HL-60/S4 (cell line): ENCODE measurements around the gene RANBP3.
"Not testable (repeated sequence)": the region's sequence is repeated elsewhere in the genome, so short reads cannot be mapped to it uniquely, and the experiment has no call there.

Experiments
- in situ Hi-C: fragments of 300-500 bp; cut with MboI; formaldehyde crosslinking; loops from 2 replicates; pipeline ENCODE4 v1.14.3; 2022; ENCODE audit warnings: low sequenced_read_pairs

The RANBP3 gene

DNA sequence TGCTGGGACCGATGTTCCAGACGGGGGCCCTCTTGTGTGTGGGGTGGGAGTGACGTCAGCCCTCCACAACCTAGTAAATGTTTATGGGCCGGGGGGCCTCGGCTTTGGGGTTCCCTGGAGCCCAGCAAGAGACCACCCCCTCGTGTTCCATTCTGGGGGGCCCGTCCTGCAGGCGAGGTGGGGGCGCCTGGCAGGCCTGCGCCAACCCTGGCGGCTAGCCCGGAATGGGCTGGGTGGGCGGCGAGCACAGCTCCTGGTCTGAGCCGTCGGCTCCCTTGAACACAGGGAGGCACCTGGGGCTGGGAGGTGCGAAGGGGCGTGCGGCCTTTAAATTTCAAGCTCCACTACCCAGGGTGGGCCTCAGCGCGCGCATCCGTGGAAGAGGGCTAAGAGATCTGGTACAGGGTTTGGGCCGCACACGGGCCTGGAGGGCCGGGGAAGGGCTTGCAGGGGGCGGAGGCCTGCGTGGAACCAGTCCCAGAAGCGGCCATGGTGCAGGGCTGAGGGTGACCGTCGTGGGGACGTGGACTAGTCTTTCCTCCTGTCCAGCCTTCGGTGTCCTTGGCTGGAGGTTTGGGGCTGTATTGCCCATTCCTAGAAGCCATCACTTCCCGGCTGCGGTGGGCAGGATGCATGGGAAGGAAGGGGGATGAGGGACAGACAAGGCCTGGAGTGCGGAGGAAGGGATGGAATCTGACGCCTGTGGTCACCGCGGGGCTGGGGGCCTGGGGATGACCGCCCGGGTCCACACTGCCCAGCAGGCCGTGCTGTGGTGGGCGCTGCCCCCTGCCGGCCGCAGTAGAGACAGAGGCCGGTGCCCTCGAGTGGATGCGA is 85.8 kb downstream of the RANBP3 start:
- in situ Hi-C loops, result no loop called here

DNA sequence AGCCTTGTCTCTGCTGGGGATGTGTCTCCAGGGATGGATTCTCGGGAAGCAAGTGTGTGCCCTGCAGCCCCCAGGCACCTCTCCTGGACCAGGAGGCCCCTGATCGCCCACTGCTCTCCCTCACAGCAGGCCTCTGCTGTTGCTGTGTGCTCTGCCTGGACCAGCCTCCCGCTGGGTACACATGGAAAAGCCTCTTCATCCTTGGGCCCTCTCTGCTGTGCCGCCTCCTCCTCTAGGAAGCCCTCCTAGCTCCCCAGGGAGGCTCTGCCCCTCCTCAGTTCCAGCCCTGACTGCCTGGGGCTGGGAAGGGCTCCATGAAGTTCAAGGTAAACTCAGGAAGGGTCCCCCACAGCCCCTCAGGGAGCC is 86.4 kb downstream of the RANBP3 start:
- in situ Hi-C loops, result no loop called here

GRCh38 chr19:5890099-5890498 is 87.8 kb downstream of the RANBP3 start:
- in situ Hi-C loops, result no loop called here

- in situ Hi-C loops, result no loop called here
Measured at GRCh38 chr19:5889288-5889971, 88.5 kb downstream of the RANBP3 start.

DNA sequence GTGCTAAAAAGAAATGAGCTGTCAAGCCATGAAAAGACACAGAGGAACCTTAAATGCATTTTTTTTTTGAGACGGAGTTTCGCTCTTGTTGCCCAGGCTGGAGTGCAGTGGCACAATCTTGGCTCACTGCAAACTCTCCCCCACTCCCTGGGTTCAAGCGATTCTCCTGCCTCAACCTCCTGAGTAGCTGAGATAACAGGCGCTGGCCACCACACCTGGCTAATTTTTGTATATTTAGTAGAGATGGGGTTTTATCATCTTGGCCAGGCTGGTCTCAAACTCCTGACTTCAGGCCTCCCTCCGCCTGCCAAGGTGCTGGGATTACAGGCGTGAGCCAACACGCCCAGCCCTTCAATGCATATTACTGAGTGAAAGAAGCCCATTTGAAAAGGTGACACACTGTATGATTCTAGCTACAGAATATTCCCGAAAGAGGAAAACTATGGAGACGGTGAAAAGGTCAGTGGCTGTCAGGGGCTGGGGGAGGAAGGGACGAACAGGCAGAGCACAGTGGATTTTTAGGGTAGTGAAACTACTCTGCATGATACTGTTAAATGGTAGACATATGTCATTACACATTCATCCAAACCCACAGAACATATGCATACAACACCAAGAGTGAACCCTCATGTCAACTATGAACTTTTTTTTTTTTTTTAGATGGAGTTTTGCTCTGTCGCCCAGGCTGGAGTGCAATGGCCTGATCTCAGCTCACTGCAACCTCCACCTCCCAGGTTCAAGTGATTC is 93.7 kb downstream of the RANBP3 start:
- in situ Hi-C loops, result not testable (repeated sequence)

DNA sequence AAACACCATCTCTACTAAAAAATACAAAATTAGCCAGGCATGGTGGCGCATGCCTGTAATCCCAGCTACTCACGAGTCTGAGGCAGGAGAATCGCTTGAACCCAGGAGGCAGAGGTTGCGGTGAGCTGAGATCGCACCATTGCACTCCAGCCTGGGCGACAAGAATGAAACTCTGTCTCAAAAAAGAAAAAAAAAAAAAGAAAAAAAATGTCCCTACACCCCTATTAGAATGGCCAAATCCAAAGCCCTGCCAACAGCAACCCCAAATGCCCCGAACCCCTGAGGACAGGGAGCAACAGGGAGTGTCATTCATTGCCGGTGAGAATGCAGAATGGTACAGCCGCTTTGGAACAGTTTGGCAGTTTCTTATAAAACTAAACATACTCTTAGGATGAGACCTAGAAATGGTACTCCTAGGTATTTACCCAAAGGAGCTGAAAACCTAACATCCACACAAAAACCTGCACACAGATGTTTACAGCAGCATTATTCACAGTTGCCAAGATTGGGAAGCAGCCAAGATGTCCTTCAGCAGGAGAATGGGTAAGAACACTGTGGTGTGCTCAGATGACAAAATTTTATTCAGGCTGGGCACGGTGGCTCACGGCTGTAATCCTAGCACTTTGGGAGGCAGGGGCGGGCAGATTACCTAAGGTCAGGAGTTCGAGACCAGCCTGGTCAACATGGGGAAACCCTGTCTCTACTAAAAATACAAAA is 94.6 kb downstream of the RANBP3 start:
- in situ Hi-C loops, result not testable (repeated sequence)

DNA sequence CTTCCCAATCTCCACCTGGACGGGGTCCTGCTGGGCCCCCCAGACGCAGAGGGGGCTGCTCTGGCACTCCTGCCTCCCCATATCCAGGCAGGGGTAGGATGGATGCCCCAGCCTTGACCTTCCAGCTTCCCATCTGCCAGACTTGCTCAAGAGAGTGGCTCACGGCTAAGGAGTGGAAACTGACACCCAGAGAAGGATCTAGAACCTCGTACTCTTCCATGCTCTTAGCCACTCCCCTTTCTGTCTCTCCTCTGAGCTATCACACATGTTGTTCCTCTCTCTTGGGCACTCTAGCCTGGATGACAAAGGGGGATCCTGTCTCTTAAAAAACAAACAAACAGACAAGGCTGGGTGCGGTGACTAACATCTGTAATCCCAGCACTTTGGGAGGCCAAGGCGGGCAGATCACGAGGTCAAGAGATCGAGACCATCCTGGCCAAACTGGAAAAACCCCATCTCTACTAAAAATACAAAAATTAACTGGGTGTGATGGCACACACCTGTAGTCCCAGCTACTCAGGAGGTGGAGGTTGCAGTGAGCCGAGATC is 95.4 kb downstream of the RANBP3 start:
- in situ Hi-C loops, result no loop called here

DNA sequence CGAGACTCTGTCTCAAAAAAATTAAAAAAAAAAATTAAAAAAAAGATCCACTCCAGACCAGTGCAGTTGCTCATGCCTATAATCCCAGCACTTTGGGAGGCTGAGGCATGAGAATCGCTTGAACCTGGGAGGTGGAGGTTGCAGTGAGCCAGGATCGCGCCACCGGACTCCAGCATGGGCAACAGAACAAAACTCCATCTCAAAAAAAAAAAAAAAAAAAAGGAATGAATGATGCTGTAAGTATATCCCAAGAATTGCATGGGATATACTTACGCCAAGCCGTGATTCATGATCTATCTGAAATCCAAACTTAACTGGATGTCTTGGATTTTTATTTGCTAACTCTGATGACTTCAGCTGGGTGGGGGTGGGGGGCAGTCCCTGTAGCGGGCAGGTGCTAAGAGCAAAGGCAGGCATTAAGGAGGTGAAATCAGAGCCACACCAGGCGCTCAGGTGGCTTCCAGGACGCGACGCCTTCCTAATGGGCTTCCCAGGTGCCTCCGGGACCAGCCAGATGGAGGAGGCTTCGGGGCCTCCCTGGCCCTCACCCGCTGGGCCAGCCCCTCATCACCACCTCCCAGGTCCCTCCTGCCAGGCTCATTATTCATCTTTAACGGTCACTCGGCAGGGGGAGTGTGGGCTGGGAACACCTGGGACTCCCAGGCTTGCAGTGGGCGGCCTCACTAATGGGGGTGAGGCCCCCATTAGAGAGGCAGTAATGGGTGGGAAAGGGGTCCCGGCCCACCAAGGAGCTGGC is 96.2 kb downstream of the RANBP3 start:
- in situ Hi-C loops, result no loop called here

DNA sequence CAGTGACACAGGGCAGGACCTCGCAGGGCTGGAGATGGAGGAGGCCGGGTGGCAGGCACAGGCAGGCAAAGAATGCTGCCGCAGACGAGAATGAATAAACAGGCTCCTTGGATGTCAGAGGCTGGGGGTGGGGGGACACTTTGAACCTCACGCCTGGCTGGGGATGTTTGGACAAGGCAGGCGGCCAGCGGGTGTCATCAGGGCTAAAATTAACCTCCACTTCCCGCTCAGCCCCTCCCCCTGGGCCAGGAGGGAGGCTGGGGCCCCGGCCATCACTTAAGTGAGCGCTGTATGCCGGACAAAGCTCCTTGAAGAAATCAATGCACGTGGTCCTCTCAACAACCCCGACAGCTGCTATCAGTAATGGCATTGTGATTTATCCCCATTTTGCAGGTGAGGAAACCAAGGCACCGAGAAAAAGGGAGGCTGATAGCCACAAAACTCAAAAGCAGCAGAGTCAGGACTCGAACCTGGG is 97.3 kb downstream of the RANBP3 start:
- in situ Hi-C loops, result no loop called here

- in situ Hi-C loops, result no loop called here
Measured at GRCh38 chr19:5880196-5880595, 97.7 kb downstream of the RANBP3 start.

GRCh38 chr19:5877882-5878281 is 100.1 kb downstream of the RANBP3 start:
- in situ Hi-C loops, result no loop called here

DNA sequence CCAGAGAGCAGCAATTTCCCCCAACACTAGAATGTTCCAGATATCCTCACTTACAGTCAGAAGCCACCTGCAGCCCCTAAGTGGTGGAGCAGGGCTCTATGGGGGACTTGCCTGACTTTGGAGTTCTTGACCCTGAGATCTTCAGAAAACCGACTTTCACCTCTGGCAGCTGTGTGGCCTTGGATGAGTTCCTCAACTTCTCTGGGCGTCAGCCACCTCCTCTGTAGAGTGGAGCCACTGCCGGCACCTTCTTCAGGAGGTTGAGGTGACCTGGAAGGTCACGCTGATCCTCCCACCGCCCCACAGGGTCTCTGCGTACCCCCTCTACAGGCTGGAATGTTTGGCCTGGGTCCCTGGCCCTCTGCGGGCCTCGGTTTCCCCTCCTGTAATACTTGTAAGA is 100.5 kb downstream of the RANBP3 start:
- in situ Hi-C loops, result no loop called here

DNA sequence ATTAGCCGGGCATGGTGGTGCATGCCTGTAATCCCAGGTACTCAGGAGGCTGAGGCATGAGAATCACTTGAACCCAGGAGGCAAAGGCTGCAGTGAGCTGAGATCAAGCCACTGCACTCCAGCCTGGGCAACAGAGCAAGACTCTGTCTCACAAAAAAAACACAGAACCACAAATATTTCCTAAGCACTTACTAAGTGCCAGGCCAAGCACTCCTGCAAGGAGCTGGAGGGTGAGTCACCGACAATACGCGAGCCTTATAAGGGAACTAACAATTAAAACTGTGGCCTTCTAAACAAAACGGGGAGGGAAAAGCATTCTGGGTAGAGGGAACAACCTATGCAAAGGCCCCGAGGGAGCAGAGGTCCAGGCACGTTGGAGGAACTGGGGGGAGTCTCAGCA is 103.4 kb downstream of the RANBP3 start:
- in situ Hi-C loops, result not testable (repeated sequence)

DNA sequence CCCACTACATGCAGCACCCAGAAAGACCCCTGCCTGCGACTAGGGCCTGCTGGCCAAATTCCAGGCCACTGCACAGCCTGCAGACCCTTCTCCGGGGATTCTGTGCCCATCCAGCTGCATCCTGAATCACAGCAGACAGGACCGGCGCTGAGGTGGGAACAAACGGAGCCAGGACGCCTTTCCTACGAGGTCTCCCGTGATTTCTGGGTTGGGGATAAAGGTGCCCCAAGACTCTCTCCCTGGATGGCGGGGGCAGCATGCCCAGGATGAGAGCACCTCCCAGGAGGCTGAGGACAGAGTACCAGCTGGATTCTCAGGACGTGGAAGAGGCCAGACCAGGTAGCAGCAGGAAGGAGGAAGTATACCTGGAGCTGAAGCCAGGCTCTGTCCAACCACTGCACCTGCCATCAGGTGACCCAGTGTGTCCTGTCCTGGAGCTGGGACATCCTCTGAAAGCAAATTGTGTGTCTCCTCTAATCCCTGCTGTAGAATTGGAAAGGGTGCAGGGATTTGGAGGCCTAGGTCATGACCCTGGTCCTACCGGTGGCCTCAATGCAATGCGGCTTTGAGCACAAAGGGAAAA is 104.2 kb downstream of the RANBP3 start:
- in situ Hi-C loops, result no loop called here

DNA sequence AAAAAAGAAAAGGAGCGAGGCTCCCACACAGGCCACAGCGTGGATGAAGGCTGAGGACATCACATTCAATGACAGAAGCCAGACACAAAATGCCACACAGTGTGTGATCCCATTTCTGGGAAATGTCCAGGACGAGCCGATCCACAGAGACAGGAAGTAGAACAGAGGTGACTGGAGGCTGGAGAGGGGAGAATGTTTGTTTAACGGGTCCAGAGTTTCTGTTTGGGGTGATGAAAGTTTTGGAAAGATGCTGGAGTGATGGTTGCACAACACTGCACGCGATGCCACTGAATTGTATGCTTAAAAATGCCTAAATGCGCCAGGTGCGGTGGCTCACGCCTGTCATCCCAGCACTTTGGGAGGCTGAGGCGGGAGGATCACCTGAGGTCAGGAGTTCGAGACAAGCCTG is 107.0 kb downstream of the RANBP3 start:
- in situ Hi-C loops, result no loop called here

DNA sequence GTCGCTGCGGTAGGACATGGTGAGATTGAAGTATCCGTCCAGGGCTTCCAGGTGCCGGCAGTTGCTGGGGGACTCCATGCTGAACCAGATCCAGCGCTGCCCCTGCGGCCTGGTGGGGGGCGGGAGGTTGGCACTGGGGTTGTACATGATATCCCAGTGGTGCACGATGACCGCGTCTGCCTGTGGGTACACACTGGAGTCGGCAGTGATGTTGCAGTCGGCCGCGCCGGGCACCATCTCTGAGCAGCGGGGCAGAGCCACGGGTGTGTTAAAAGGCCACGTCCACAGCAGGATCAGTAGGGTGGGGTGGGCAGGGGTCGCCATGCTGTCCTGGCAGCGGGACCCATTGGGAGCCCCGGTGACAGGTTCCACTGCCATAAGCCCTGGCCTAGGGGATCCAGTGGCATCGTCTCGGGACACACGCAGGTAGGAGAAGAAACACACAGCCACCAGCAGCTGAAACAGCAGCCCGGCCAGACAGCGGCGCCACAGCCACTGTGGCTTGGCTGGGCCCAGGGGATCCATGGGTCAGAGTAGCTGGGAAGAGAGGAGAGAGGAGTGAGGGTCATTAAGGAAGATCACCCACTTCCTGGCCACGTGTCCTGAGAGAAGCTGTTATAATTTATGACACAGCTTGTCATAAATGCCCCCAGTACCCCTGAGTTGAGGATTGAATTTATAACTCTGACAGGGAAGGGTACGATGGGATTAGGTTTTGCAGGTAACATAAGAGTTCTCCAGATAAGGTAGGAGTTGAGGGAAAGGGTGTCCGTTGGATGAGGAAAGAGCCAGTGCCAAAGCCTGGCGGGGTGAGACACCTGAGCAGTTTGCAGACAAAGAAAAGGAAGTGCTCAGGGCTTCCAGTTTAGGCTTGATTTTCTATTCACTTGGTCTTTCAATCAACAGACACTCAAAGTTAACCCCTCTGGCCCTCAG is 110.5 kb downstream of the RANBP3 start:
- in situ Hi-C loops, result no loop called here
